ENCODE data around the gene KRT15. TPM values are rescaled to one million over a fixed set of nuclear protein-coding genes. Genes with fewer than 3 reads are reported as not detected.

KRT15 gene
- polyA plus RNA-seq, 3 donors from 2014 or later = not detected

GRCh38 chr17:41539071-41539492 is 20.4 kb upstream of the KRT15 start:
- no peaks in the 10 kb centered on the region for H3K9me3 Mint-ChIP-seq
- H3K36me3 Mint-ChIP-seq = no peaks in the 10 kb centered on the region
- peaks cover 0 to 14% (median 2%) of the 10 kb centered on the region in 3 donors for H3K27me3 Mint-ChIP-seq (ENCODE audit: low read depth in 3 of 3)
- no peak overlapping the region for H3K4me3 Mint-ChIP-seq
- DNase-seq = no peak
- H3K27ac Mint-ChIP-seq = no peak overlapping the region
- H3K4me1 Mint-ChIP-seq = no peaks in the 10 kb centered on the region

GRCh38 chr17:41538565-41538991 is 19.9 kb upstream of the KRT15 start:
- no peak for DNase-seq
- peaks cover 0 to 14% (median 2%) of the 10 kb centered on the region in 3 donors for H3K27me3 Mint-ChIP-seq (ENCODE audit: low read depth in 3 of 3)
- no peaks in the 10 kb centered on the region for H3K36me3 Mint-ChIP-seq
- no peaks in the 10 kb centered on the region for H3K4me1 Mint-ChIP-seq
- H3K9me3 Mint-ChIP-seq = no peaks in the 10 kb centered on the region
- H3K27ac Mint-ChIP-seq = no peak overlapping the region
- no peak overlapping the region for H3K4me3 Mint-ChIP-seq

GRCh38 chr17:41537990-41538389 is 19.3 kb upstream of the KRT15 start:
- no peak overlapping the region for H3K4me3 Mint-ChIP-seq
- no peaks in the 10 kb centered on the region for H3K36me3 Mint-ChIP-seq
- no peaks in the 10 kb centered on the region for H3K9me3 Mint-ChIP-seq
- H3K4me1 Mint-ChIP-seq = no peaks in the 10 kb centered on the region
- peaks cover under 1 to 14% (median 4%) of the 10 kb centered on the region in 3 donors for H3K27me3 Mint-ChIP-seq (ENCODE audit: low read depth in 3 of 3)
- DNase-seq = no peak
- H3K27ac Mint-ChIP-seq = no peak overlapping the region

GRCh38 chr17:41537614-41537954 is 18.9 kb upstream of the KRT15 start:
- H3K4me3 Mint-ChIP-seq = no peak overlapping the region
- H3K4me1 Mint-ChIP-seq = no peaks in the 10 kb centered on the region
- H3K27ac Mint-ChIP-seq = no peak overlapping the region
- H3K9me3 Mint-ChIP-seq = no peaks in the 10 kb centered on the region
- no peaks in the 10 kb centered on the region for H3K36me3 Mint-ChIP-seq
- DNase-seq = no peak
- peaks cover 3 to 16% (median 6%) of the 10 kb centered on the region in 3 donors for H3K27me3 Mint-ChIP-seq (ENCODE audit: low read depth in 3 of 3)

GRCh38 chr17:41536741-41537613 is 18.3 kb upstream of the KRT15 start:
- Mint-ChIP-seq H3K4me3 (no peak overlapping the region), H3K27ac (no peak overlapping the region), H3K9me3 (no peaks in the 10 kb centered on the region), H3K4me1 (no peaks in the 10 kb centered on the region), H3K36me3 (no peaks in the 10 kb centered on the region), H3K27me3 (ENCODE audit: low read depth in 3 of 3) (peaks cover 3 to 17% (median 7%) of the 10 kb centered on the region in 3 donors)
- DNase-seq = no peak

- no peak overlapping the region for H3K27ac Mint-ChIP-seq
- peaks cover 3 to 22% (median 9%) of the 10 kb centered on the region in 3 donors for H3K27me3 Mint-ChIP-seq (ENCODE audit: low read depth in 3 of 3)
- H3K4me1 Mint-ChIP-seq = no peaks in the 10 kb centered on the region
- no peak for DNase-seq
- H3K36me3 Mint-ChIP-seq = no peaks in the 10 kb centered on the region
- H3K9me3 Mint-ChIP-seq = no peaks in the 10 kb centered on the region
- H3K4me3 Mint-ChIP-seq = no peak overlapping the region
Observed at GRCh38 chr17:41535764-41536481, 17.2 kb upstream of the KRT15 start.

- H3K4me1 Mint-ChIP-seq = no peaks in the 10 kb centered on the region
- no peaks in the 10 kb centered on the region for H3K36me3 Mint-ChIP-seq
- no peak overlapping the region for H3K4me3 Mint-ChIP-seq
- DNase-seq = no peak
- H3K9me3 Mint-ChIP-seq = no peaks in the 10 kb centered on the region
- peaks cover 5 to 22% (median 9%) of the 10 kb centered on the region in 3 donors for H3K27me3 Mint-ChIP-seq (ENCODE audit: low read depth in 3 of 3)
- no peak overlapping the region for H3K27ac Mint-ChIP-seq
Observed at GRCh38 chr17:41534899-41535546, 16.3 kb upstream of the KRT15 start.

GRCh38 chr17:41533613-41534012 is 14.9 kb upstream of the KRT15 start:
- DNase-seq = no peak
- H3K27ac Mint-ChIP-seq = no peak overlapping the region
- H3K4me1 Mint-ChIP-seq = peaks cover 0 to 3% of the 10 kb centered on the region in 2 donors
- H3K27me3 Mint-ChIP-seq (ENCODE audit: low read depth in 3 of 3) = peaks cover 8 to 35% (median 13%) of the 10 kb centered on the region in 3 donors
- H3K36me3 Mint-ChIP-seq = no peaks in the 10 kb centered on the region
- H3K4me3 Mint-ChIP-seq = no peak overlapping the region
- H3K9me3 Mint-ChIP-seq = no peaks in the 10 kb centered on the region

- peaks cover 8 to 40% (median 13%) of the 10 kb centered on the region in 3 donors for H3K27me3 Mint-ChIP-seq (ENCODE audit: low read depth in 3 of 3)
Observed at GRCh38 chr17:41532947-41533570, 14.4 kb upstream of the KRT15 start.

GRCh38 chr17:41531993-41532392 is 13.3 kb upstream of the KRT15 start:
- Mint-ChIP-seq H3K27me3 (ENCODE audit: low read depth in 3 of 3) (peaks cover 8 to 38% (median 13%) of the 10 kb centered on the region in 3 donors), H3K4me3 (no peak overlapping the region), H3K36me3 (no peaks in the 10 kb centered on the region), H3K9me3 (no peaks in the 10 kb centered on the region), H3K4me1 (peaks cover 0 to 6% of the 10 kb centered on the region in 2 donors), H3K27ac (no peak overlapping the region)
- DNase-seq = no peak

More at GRCh38 chr17:41532947-41533570, 14.4 kb upstream of the KRT15 start:
- DNase-seq = no peak
- peaks cover 0 to 4% of the 10 kb centered on the region in 2 donors for H3K4me1 Mint-ChIP-seq
- no peak overlapping the region for H3K4me3 Mint-ChIP-seq
- H3K27ac Mint-ChIP-seq = no peak overlapping the region
- no peaks in the 10 kb centered on the region for H3K9me3 Mint-ChIP-seq
- no peaks in the 10 kb centered on the region for H3K36me3 Mint-ChIP-seq

- no peak overlapping the region for H3K4me3 Mint-ChIP-seq
- peaks cover 10 to 37% (median 13%) of the 10 kb centered on the region in 3 donors for H3K27me3 Mint-ChIP-seq (ENCODE audit: low read depth in 3 of 3)
- DNase-seq = no peak
- peaks cover 0 to 3% (median 0%) of the 10 kb centered on the region in 3 donors for H3K36me3 Mint-ChIP-seq
- H3K9me3 Mint-ChIP-seq = peaks cover 0 to 1% (median 0%) of the 10 kb centered on the region in 6 donors
- H3K27ac Mint-ChIP-seq = no peak overlapping the region
- H3K4me1 Mint-ChIP-seq = peaks cover 0 to 6% of the 10 kb centered on the region in 2 donors
Observed at GRCh38 chr17:41530062-41531048, 11.7 kb upstream of the KRT15 start.

GRCh38 chr17:41529491-41529915 is 10.8 kb upstream of the KRT15 start:
- DNase-seq = no peak
- H3K4me1 Mint-ChIP-seq = peaks cover 0 to 6% of the 10 kb centered on the region in 2 donors
- H3K27ac Mint-ChIP-seq = no peak overlapping the region
- peaks cover 0 to 3% (median 0%) of the 10 kb centered on the region in 3 donors for H3K36me3 Mint-ChIP-seq
- H3K4me3 Mint-ChIP-seq = no peak overlapping the region
- H3K9me3 Mint-ChIP-seq = peaks cover 0 to 1% (median 0%) of the 10 kb centered on the region in 6 donors
- peaks cover 13 to 37% (median 17%) of the 10 kb centered on the region in 3 donors for H3K27me3 Mint-ChIP-seq (ENCODE audit: low read depth in 3 of 3)

All from immature natural killer cell (primary cell).